AG20443 (cell line): ENCODE results near the gene SSC5D.

Experiments
- DNase-seq: peaks from one replicate; pipeline ENCODE4 v3.0.0; 2012; ENCODE audit warnings: low spot score, mixed read lengths

The SSC5D gene

GRCh38 chr19:55455576-55456235 is 32.5 kb upstream of the SSC5D start:
- no peak for DNase-seq

DNA sequence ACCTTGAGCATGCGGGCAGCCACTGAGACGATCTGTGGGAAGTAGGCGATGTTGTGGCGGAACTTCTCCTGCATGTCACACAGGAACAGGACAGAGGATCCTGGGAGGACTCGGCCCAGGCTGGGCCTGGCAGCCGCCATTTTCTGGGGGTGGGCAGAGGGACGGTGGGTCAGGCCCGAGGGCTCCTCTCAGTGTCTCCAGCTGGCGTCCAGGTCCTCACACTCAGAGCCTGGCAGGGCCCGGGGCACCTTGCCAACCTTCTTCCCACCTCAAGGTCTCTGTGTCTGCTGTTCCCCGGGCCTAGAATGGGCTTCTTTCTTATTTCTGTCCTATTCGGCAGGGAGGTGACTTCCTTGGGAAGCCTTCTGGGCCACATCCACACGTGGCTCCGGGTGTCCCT is 31.9 kb upstream of the SSC5D start:
- no peak for DNase-seq

DNA sequence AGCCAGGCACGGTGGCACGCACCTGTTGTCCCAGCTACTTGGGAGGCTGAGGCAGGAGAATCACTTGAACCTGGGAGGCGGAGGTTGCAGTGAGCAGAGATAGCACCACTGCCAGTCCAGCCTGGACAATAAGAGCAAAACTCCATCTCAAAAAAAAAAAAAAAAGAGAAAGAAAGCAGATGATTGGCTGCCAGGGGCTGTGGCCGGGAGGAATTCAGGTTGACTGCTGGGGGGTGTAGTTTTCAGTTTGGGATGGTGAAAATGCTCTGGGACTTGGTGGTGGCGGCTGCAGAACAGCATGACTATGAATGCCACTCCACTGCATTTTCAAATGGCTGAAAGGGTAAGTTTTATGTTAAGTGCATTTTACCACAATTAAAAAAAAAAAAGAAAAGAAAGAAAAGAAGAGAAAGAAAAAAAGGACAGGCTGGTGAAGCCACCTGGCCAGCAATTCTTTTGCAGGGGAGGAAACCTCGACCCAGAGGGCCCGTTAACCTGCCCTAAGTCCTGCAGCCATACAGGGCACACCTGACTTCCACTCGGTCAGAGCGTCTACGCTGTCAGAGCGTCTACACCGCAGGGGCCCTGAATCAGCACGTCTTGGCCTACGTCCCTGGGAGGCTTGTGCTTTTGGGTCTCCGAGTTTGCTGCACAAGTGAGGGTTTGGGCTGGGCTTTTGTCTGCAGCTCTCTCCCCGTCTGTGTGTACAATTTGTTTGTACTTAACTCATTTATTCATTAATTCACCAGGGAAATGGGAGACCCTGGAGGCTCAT is 30.4 kb upstream of the SSC5D start:
- DNase-seq, result no peak

DNA sequence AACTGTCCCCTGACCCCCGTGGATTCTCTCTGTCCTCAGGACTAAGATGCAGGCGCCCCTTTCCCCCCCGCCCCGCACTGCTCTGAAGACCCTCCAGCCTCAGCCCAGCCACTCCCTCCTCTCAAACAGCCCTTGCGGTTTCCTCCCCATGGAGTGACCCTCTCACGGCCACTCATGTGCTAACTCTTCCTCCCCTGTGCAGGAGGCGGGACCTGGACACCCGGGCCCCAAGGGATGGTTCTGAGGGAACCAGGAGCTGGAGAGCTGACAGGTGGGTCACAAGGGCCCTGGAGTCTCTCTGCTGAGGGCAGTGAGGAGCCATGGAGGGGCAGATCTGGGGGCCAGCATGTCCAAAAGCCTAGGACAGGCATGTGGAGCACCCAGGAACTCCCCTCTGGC is 28.7 kb upstream of the SSC5D start:
- DNase-seq, result no peak

DNA sequence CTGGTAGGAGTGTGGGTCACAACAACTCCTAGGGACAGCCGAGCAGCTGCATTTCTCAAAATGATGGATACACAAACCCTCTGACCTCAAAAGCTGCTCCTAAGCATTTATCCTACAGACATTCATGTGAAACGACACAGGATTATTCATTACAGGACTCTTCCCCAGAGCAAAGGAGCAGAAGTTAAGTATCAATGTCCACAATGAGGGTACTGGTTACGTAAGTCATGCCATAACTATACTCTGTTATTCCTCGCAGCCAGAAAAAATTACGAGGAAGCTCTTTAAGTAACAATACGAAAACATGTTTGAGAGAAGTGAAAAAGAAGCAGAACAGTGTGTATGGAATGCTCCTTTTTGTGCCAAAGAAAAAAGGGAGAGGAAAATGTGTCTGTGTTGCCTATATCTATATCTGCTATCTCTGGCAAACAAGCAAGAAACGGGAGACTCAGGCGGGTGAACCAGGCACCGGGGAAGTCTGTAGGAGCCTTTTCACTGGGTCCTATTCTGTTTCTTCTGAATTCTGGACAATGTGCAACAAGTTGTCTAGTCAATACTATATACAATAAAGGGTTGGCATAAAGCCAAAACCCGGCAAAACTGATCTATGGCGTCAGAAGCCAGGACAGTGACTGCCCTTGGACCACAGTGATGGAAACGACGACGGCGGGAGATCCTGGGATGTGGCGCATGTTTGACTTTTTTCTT is 28.1 kb upstream of the SSC5D start:
- DNase-seq, result no peak

- DNase-seq, result peak; percentile 94
These were observed 27.5 kb upstream of the SSC5D start for GRCh38 chr19:55460670-55461258.

- DNase-seq, result peak; percentile 99
These were observed 26.8 kb upstream of the SSC5D start, which contains the start of gene ISOC2 for GRCh38 chr19:55461259-55461973. Gene ISOC2 (minus strand): TSS chr19:55461642. CDS start chr19:55456486, 5,156 bp downstream.

- DNase-seq, result peak; percentile 50
These were observed 26.1 kb upstream of the SSC5D start for GRCh38 chr19:55461974-55462626.

DNA sequence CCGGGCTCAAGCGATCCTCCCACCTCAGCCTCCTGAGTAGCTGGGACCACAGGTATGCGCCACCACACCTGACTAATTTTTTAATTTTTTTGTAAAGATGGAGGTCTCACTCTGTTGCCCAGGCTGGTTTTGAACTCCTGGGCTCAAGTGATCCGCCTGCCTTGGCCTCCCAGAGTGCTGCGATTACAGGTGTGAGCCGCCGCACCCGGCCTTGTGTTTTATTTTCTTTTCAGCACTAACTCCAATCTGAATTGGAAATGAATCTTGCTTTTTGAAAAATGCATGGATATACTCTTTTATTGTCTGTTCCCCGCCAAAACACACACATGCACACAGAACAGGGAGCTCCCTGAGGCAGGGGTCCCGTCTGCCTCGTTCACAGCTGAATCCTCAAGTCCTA is 25.5 kb upstream of the SSC5D start:
- no peak for DNase-seq

GRCh38 chr19:55463583-55464031 is 24.6 kb upstream of the SSC5D start:
- no peak for DNase-seq

DNA sequence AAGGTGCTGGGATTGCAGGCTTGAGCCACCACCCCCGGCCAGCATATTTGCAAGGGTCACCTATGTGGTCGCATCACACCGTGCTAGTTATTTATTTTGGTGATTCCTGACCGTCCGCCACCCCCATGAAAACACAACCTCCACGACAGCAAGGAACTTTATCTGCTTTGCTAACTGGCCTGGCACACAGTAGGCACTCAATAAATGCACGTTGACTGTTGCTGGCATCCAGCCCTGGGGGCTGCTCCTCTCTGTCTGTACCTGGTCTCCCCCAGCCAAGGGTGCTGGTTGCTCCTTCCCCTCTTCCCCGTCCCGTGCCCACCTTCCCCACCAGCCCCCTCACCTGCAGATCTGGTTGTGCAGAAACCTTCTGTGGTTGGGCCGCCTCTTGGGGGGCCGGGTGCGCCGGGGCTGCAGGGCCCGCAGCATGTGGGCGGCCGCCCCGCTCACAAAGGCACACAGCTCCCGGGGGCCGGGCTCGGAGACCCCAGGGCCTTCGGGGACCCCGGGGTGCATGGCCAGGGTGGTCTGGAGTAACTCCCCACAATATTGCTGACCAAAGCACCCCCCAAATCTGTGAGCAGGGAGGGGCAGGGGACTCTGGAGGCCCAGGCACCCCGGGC is 24.1 kb upstream of the SSC5D start:
- no peak for DNase-seq

DNA sequence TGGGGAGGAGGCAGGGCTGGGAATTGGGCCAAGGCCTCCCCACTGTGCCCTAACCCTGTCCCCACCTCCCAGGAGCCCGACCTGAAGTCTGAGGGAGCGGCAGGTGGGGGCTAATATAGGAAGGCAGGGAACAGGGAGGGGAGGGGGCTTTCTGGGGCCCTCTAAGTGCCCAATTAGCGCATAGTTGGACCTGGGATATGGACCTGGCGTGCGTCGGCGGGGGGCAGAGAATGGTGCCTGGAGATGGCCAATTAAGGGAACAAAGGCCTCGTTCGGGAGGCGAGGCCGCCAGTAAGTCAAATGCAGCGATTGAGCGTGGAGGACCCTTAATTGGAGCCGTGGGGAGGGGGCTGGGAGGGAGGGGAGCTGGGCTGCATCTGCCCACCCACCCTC is 23.6 kb upstream of the SSC5D start, which contains the start of gene C19orf85:
Gene C19orf85 (minus strand): TSS at position 90 of the 393 bp plus-strand sequence. CDS start 197 bp downstream, outside the sequence.
- DNase-seq, result no peak

GRCh38 chr19:55465460-55466240 is 22.6 kb upstream of the SSC5D start:
- no peak for DNase-seq

DNA sequence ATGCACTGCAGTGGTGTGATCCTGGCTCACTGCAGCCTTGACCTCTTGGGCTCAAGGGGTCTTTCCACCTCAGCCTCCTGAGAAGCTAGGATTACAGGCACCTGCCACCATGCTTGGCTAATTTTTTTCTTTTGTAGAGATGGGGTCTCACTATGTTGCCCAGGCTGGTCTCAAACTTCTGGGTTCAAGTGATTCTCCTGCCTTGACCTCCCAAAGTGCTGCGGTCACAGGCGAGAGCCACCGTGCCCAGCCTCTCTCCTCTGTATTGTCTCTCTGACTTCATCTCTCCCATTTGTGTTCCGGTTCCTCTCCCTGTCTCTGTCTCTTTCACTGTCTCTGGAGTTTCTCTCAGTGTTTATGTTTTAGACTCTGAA is 22.0 kb upstream of the SSC5D start:
- no peak for DNase-seq

- DNase-seq, result peak; percentile 92
These were observed 20.8 kb upstream of the SSC5D start for GRCh38 chr19:55467236-55468053.

DNA sequence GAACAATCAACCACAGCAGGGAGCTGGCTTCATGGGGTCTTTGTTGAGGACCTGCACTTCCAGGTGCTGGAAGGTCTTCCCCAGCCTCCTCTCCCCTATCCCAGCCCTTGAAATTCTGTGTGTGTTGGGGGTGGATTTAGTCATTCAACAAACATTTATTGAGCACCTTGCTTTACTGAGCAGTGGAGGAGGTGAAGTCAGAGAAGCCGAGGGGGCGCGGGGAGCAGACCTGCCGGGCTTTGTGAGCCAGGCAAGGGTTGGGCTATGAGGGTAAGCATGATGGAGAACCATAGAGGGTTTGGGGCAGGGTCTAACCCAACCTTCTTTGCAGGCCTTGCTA is 20.2 kb upstream of the SSC5D start:
- DNase-seq, result no peak

DNA sequence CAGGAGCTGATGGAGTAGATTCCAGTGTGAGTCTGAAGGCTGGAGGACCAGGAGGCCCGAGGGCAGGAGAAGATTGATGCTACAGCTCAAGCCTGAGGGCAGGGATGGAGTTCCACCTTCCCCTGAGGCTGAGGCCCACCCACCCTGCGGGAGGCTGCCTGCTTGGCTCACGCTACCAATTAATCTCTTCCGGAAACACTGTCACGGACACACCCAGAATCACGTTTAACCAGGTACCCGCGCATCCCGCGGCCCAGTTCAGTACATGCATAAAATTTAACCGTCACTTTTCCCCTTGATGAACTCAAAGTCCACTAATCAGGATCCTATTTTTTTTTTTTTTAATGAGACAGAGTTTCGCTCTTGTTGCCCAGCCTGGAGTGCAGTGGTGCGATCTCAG is 17.0 kb upstream of the SSC5D start:
- no peak for DNase-seq

DNA sequence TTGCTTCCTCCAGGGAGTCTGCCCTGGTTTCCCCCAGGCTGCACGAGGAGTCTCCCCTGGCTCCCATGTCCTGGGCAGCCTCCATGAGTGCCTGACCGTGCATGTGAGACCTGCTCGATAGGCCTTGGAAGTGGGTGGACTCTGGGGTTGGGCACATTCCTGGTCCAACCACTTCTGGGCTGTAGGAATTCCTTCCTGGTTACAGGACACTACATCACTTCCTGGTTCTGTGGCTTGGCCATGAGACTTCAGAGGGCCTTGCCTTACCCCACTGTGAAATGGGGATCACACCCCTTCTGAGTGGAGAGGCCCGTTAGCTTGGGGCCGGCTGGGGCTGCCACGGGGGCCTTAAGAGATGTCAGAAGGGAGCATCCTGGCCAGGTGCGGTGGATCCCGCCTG is 15.8 kb upstream of the SSC5D start:
- peak; percentile 60 for DNase-seq
